Upper lobe of left lung (tissue), 6 donors: ENCODE data around the gene SLC5A2. TPM values are rescaled to one million over a fixed set of nuclear protein-coding genes. Genes with fewer than 3 reads are reported as not detected.
"Not testable (repeated sequence)": the region's sequence is repeated elsewhere in the genome, so short reads cannot be mapped to it uniquely, and the experiment has no call there.

Experiments
- ATAC-seq, 2 donors: fragments of 200-7000 bp; cut with Tn5 transposase; one replicate each; pipeline ENCODE4 v1.9.1; 2022; ENCODE audit warnings: mild to moderate bottlenecking in 2 of 2, moderate library complexity in 2 of 2; ENCODE audit not compliant: low FRiP score in 2 of 2
- DNase-seq, 2 donors: peaks; one replicate each; pipeline ENCODE4 v3.0.0-alpha.2; 2019 to 2020
- H3K27ac ChIP-seq, 4 donors: fragments of 200-600 bp; sonication (generic); one replicate each; pipeline ENCODE4 v1.5.1; 2016 to 2019
- H3K27me3 ChIP-seq, 4 donors: fragments of 200-600 bp; sonication (generic); one replicate each; pipeline ENCODE4 v1.5.1; 2017 to 2019
- H3K36me3 ChIP-seq, 4 donors: fragments of 200-600 bp; sonication (generic); one replicate each; pipeline ENCODE4 v1.5.1; 2016 to 2019
- H3K4me1 ChIP-seq, 4 donors: fragments of 200-600 bp; sonication (generic); one replicate each; pipeline ENCODE4 v1.5.1; 2018 to 2019
- H3K4me3 ChIP-seq, 4 donors: fragments of 200-600 bp; sonication (generic); one replicate each; pipeline ENCODE4 v1.5.1; 2017 to 2019; ENCODE audit warnings: mild to moderate bottlenecking in 2 of 4, moderate library complexity in 1 of 4
- H3K9me3 ChIP-seq, 4 donors: fragments of 200-600 bp; sonication (generic); one replicate each; pipeline ENCODE4 v1.5.1; 2018 to 2019
- EP300 ChIP-seq, 4 donors: sonication (generic); formaldehyde crosslinking; IDR thresholded peaks; one replicate each; pipeline ENCODE4 v1.5.1; 2017; ENCODE audit warnings: antibody characterized with exemption in 4 of 4, control low read depth in 2 of 4
- POLR2A ChIP-seq, 4 donors: fragments of 450-650 bp; IDR thresholded peaks; one replicate each; pipeline ENCODE4 v1.5.1; 2016 to 2017; ENCODE audit warnings: antibody characterized with exemption in 4 of 4, mild to moderate bottlenecking in 2 of 4
- POLR2AphosphoS5 ChIP-seq, 2 donors: sonication (generic); formaldehyde crosslinking; IDR thresholded peaks; one replicate each; pipeline ENCODE4 v1.5.1; 2017; ENCODE audit warnings: antibody characterized with exemption in 2 of 2
- WGBS, 2 donors: methylation state at CpG; one replicate each; pipeline ENCODE4 v1.1.5; 2017 to 2018; 5-methylcytosine and 5-hydroxymethylcytosine counted together
- total RNA-seq, 6 donors: library from RNA; depleted of rRNA in 4 of 6; stranded (reverse); fragments of >200 nt in 4 of 6; gene quantifications; one replicate each; pipeline versions ENCODE4 v1.1.0 to v1.2.1, GENCODE V29; 2016 to 2021
- TF ChIP-seq, protein P1 (sequence below), 6 experiments: fragments of 450-650 bp in 4 of 6; fragments of 200-600 bp in 2 of 6; sonication (generic) in 2 of 6; IDR thresholded peaks; one replicate each; pipeline ENCODE4 v1.5.1; 2016 to 2019; ENCODE audit warnings: antibody characterized with exemption in 6 of 6
- donor health status: DM: no; HTN: no; CAD: no; lungs with moderate emphysema.
- donor health status: DM: no; HTN: yes; CAD: no; lungs with severe emphysema.

The SLC5A2 gene
- total RNA-seq, 6 donors from 2014 or later: 0.84 to 3.3 (median 1.2) TPM

DNA sequence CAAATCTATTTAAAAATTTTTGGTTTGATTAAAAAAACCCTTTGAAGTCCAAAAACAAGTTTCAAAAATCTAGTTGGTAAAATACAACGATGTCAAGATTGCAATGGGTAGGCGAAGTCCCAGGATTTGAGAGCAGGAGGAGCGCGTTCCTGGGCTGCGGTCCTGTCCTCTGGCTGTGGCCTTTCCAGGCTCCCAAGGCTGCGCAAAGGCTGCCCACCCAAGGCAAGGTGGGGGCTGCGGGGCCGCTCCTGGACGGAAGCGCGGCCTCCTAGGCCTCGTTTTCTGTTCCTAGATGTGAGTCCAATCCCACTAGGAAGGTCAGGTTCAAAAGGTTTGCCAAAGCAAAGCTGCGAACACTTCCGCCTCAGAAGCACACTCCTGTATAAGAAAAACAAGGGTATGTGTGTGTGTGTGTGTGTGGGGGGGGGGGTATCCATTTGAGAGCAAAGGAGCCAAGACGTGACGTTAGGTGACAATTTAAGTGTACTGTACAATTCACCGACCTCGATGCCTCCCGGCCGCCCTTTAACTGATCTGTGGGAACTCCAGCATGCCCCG is 54.0 kb downstream of the SLC5A2 start:
- Histone ChIP-seq H3K36me3 (no peaks in the 10 kb centered on the region), H3K4me3 (peak overlapping the region in 3 of 4 donors; percentile 40 to 54 (median 52)), H3K9me3 (peaks cover 0 to 4% (median 0%) of the 10 kb centered on the region in 4 donors), H3K27ac (peak overlapping the region in 2 of 4 donors; percentile 36 to 58), H3K4me1 (peaks cover 6 to 10% (median 7%) of the 10 kb centered on the region in 4 donors), H3K27me3 (peaks cover 0 to 6% (median 0%) of the 10 kb centered on the region in 4 donors)
- DNase-seq: peak in 1 of 2 donors; percentile 64
- TF ChIP-seq POLR2A (IDR thresholded peaks at IDR 0.05): no peak
- no peak for TF ChIP-seq EP300 (IDR thresholded peaks at IDR 0.05)
- TF ChIP-seq, protein P1, sequence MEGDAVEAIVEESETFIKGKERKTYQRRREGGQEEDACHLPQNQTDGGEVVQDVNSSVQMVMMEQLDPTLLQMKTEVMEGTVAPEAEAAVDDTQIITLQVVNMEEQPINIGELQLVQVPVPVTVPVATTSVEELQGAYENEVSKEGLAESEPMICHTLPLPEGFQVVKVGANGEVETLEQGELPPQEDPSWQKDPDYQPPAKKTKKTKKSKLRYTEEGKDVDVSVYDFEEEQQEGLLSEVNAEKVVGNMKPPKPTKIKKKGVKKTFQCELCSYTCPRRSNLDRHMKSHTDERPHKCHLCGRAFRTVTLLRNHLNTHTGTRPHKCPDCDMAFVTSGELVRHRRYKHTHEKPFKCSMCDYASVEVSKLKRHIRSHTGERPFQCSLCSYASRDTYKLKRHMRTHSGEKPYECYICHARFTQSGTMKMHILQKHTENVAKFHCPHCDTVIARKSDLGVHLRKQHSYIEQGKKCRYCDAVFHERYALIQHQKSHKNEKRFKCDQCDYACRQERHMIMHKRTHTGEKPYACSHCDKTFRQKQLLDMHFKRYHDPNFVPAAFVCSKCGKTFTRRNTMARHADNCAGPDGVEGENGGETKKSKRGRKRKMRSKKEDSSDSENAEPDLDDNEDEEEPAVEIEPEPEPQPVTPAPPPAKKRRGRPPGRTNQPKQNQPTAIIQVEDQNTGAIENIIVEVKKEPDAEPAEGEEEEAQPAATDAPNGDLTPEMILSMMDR (IDR thresholded peaks at IDR 0.05): no peak
- TF ChIP-seq POLR2AphosphoS5 (IDR thresholded peaks at IDR 0.05): no peak
- ATAC-seq: peak in 1 of 2 donors; percentile 59
- WGBS, 2 donors: 66 to 77% methylated on average over 15 to 19 of the region's 21 CpGs

DNA sequence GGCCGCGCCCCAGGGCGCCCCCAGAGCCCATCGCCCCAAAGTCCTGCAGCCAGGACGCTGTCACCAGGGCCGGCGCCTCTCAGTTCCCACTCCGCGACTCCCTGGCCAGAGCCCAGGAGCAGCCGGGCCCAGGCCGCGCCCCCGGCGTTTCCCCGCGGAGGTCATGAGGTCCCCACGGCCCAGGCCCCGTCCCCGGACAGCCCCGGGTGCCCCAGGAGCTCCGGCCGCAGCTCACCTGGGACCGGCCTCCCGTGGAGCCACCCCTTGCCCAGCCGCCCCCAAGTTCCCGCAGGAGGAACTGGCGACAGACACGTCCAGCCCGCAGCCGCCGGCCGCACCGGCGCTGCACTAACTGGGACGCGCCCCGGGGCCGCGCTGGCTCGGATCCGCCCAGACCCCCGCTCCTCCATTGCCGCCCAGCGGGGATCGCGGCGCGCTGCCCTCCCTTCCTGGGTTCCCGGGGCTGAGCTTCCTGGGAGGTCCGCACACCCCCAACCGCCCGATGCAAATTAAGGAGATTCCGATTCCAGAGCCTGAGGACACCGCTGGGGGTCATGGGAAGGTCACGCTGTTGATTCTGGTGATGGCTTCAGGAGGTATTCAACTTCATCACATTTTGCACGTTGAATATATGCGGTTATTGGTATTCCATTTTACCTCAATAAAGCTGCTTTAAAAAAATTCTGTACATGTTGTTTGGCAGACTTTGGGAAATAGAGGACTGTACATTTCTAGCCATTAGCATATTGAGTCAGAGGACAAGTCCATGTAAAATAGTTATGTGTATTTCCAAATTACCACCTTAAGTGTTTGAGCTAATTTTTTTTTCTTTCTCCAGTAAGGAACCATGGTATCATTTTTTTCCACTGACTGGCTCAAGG is 54.7 kb downstream of the SLC5A2 start:
- ATAC-seq: peak; percentile 30 to 62
- Histone ChIP-seq H3K27me3 (peaks cover 0 to 6% (median 0%) of the 10 kb centered on the region in 4 donors), H3K27ac (peak overlapping the region in 3 of 4 donors; percentile 36 to 58 (median 42)), H3K36me3 (no peaks in the 10 kb centered on the region), H3K4me1 (peaks cover 6 to 10% (median 7%) of the 10 kb centered on the region in 4 donors), H3K9me3 (peaks cover 0 to 4% (median 0%) of the 10 kb centered on the region in 4 donors), H3K4me3 (peak overlapping the region; percentile 13 to 54 (median 46))
- 7 to 17% methylated on average over 2 to 16 of the region's 57 CpGs for WGBS, 2 donors
- TF ChIP-seq EP300 (IDR thresholded peaks at IDR 0.05): no peak
- TF ChIP-seq, protein P1 (IDR thresholded peaks at IDR 0.05): no peak
- TF ChIP-seq POLR2AphosphoS5 (IDR thresholded peaks at IDR 0.05): no peak
- no peak for TF ChIP-seq POLR2A (IDR thresholded peaks at IDR 0.05)
- DNase-seq: peak in 1 of 2 donors; percentile 87

DNA sequence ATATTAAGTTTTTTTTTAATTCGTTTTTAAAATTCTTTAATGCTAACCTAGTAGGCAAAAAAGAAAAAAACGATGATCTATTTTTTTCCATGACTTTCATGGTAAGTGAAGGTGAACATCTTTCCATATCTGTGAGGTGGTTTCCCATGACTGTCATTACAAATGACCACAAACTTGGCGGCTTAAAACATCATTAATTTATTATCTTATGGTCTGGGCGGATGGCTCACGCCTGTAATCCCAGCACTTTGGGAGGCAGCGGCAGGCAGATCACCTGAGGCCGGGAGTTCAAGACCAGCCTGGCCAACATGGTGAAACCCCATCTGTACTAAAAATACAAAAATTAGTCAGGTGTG is 55.3 kb downstream of the SLC5A2 start:
- ATAC-seq, DNase-seq: not testable (repeated sequence)

DNA sequence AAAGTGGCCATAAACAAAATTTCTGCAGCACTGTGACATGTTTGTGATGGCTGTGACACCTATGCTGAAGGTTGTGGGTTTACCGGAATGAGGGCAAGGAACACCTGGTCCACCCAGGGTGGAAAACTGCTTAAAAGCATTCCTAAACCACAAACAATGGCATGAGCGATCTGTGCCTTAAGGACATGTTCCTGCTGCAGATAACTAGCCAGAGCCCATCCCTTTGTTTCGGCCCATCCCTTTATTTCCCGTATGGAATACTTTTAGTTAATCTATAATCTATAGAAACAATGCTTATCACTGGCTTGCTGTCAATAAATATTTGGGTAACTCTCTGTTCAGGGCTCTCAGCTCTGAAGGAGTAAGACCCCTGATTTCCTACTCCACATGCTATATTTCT is 56.8 kb downstream of the SLC5A2 start:
- H3K36me3 ChIP-seq, DNase-seq, ATAC-seq, H3K9me3 ChIP-seq, H3K27ac ChIP-seq, H3K4me1 ChIP-seq, H3K4me3 ChIP-seq, H3K27me3 ChIP-seq: not testable (repeated sequence)
- WGBS, 2 donors: 77 to 82% methylated on average over 4 of the region's 4 CpGs

More for the DNA sequence above, 55.3 kb downstream of the SLC5A2 start:
- H3K36me3 ChIP-seq, H3K27ac ChIP-seq, H3K27me3 ChIP-seq, H3K4me3 ChIP-seq, H3K4me1 ChIP-seq, H3K9me3 ChIP-seq: not testable (repeated sequence)
- WGBS, 2 donors: 67 to 72% methylated on average over 5 to 7 of the region's 7 CpGs

Other genes with a start within 250 kb of the SLC5A2 start
- 10 to 100 TPM; 12.3 to 65.2 (median 40.9) TPM for gene ITGAM, start 223.1 kb upstream of the SLC5A2 start, total RNA-seq
- 100 to 1,000 TPM in 4 of 6 donors, 10 to 100 TPM in 2; 24.0 to 318 (median 134) TPM for gene ITGAX, start 127.9 kb upstream of the SLC5A2 start, total RNA-seq
- under 1 TPM in 3 of 6 donors, not detected in 3; 0.15 to 0.69 (median 0.52) TPM for gene ITGAD, start 89.8 kb upstream of the SLC5A2 start, total RNA-seq
- not detected for gene COX6A2, start 54.8 kb upstream of the SLC5A2 start, total RNA-seq
- gene ZNF843, start 40.3 kb upstream of the SLC5A2 start, total RNA-seq: 1 to 10 TPM in 1 of 6 donors, under 1 TPM in 4, not detected in 1; 0.30 to 1.0 (median 0.77) TPM
- gene ARMC5, start 23.6 kb upstream of the SLC5A2 start, total RNA-seq: 10 to 100 TPM in 5 of 6 donors, 1 to 10 TPM in 1; 6.6 to 18.9 (median 16.2) TPM
- gene TGFB1I1, start 11.0 kb upstream of the SLC5A2 start, total RNA-seq: 10 to 100 TPM; 21.0 to 62.8 (median 27.8) TPM
- gene RUSF1, start 25.3 kb downstream of the SLC5A2 start, total RNA-seq: 100 to 1,000 TPM in 1 of 6 donors, 10 to 100 TPM in 5; 46.8 to 132 (median 80.6) TPM
- gene AHSP, start 44.8 kb downstream of the SLC5A2 start, total RNA-seq: not detected